C4-2B (cell line): ENCODE measurements around the gene TAF11.

Experiments
- CTCF ChIP-seq: fragments of 450-650 bp; conservative IDR thresholded peaks from 2 replicates; pipeline ENCODE4 v1.5.1; 2017; ENCODE audit warnings: mild to moderate bottlenecking
- ZFX ChIP-seq: fragments of 450-650 bp; IDR thresholded peaks from 2 replicates; pipeline ENCODE4 v1.6.1; 2017

GRCh38 chr6:34890533-34890925 is 2.7 kb upstream of the TAF11 start:
- TF ChIP-seq CTCF (no peak), ZFX (no peak)
